MM.1S (cell line): Measurements from ENCODE around the gene ZKSCAN3.

ENCODE experiments used
- EZH2 ChIP-seq: fragments of 300-600 bp; sonication (generic); optimal IDR thresholded peaks from 2 replicates; pipeline ENCODE3; 2017; ENCODE audit warnings: low read depth, mild to moderate bottlenecking, antibody characterized with exemption, low read length, mixed read lengths
- EZH2phosphoT487 ChIP-seq: fragments of 300-600 bp; sonication (generic); IDR thresholded peaks from 2 replicates; pipeline ENCODE4 v1.6.1; 2018; ENCODE audit warnings: antibody characterized with exemption, low read length
- TF ChIP-seq, protein P1 (sequence below): fragments of 300-600 bp; sonication (generic); IDR thresholded peaks from 2 replicates; pipeline ENCODE4 v1.5.1; 2016; ENCODE audit warnings: antibody characterized with exemption, low read length, mixed read lengths

DNA sequence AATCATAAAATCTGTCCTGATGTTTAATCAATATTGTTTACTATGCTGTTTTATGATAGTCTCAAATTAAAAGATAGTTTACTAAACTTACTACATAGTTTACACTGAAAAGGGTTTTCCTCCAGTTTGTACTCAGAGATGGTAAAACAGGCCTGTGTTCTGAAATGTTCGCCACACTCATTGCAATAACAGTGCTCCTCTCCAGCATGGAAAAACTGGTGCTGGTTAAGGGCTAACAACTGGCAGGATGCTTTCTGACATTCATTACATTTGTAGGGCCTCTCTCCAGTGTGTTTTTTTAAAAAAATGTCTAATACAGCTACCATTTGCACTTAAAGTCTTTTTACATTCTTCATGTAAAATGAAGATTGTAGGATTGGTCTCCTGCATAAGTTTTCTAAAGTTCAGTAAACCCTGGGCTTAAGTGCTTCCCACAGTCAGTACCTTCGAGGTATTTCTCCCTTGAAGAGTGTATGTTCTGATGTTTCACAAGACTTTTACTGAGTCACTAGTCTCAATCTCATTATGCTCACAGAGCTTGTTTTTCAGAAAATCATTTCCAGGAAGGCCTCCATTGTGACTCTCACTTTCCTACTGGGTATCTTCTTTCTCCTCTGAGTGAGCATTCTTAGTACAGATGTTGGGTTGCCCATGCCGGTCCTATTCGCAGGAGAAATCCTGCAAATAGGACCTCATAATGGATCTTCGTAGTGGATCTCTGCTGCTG is 58.5 kb downstream of the ZKSCAN3 start:
- TF ChIP-seq, protein P1, sequence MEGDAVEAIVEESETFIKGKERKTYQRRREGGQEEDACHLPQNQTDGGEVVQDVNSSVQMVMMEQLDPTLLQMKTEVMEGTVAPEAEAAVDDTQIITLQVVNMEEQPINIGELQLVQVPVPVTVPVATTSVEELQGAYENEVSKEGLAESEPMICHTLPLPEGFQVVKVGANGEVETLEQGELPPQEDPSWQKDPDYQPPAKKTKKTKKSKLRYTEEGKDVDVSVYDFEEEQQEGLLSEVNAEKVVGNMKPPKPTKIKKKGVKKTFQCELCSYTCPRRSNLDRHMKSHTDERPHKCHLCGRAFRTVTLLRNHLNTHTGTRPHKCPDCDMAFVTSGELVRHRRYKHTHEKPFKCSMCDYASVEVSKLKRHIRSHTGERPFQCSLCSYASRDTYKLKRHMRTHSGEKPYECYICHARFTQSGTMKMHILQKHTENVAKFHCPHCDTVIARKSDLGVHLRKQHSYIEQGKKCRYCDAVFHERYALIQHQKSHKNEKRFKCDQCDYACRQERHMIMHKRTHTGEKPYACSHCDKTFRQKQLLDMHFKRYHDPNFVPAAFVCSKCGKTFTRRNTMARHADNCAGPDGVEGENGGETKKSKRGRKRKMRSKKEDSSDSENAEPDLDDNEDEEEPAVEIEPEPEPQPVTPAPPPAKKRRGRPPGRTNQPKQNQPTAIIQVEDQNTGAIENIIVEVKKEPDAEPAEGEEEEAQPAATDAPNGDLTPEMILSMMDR = no peak
- TF ChIP-seq EZH2 = no peak
- TF ChIP-seq EZH2phosphoT487 = no peak
